ENCODE data around the gene PHPT1.
"Not testable (repeated sequence)": the region's sequence is repeated elsewhere in the genome, so short reads cannot be mapped to it uniquely, and the experiment has no call there.

The PHPT1 gene

GRCh38 chr9:136823136-136824046 is 25.8 kb upstream of the PHPT1 start:
- no peak for DNase-seq

GRCh38 chr9:136824496-136825225 is 24.5 kb upstream of the PHPT1 start:
- no peak for DNase-seq

GRCh38 chr9:136825295-136826187 is 23.7 kb upstream of the PHPT1 start:
- no peak for DNase-seq

GRCh38 chr9:136826188-136826541 is 23.0 kb upstream of the PHPT1 start:
- DNase-seq, result no peak

GRCh38 chr9:136826703-136827582 is 22.3 kb upstream of the PHPT1 start:
- DNase-seq, result no peak

GRCh38 chr9:136827794-136828473 is 21.3 kb upstream of the PHPT1 start:
- no peak for DNase-seq

GRCh38 chr9:136828474-136829140 is 20.6 kb upstream of the PHPT1 start:
- DNase-seq, result no peak

GRCh38 chr9:136829412-136829811 is 19.8 kb upstream of the PHPT1 start:
- no peak for DNase-seq

GRCh38 chr9:136829981-136830885 is 19.0 kb upstream of the PHPT1 start:
- DNase-seq, result no peak

- no peak for DNase-seq
Measured at GRCh38 chr9:136831002-136831719, 18.0 kb upstream of the PHPT1 start.

GRCh38 chr9:136831720-136832104 is 17.5 kb upstream of the PHPT1 start:
- no peak for DNase-seq

- DNase-seq, result no peak
Measured at GRCh38 chr9:136832581-136832980, 16.6 kb upstream of the PHPT1 start.

- DNase-seq, result not testable (repeated sequence)
Measured at GRCh38 chr9:136833381-136834048, 15.7 kb upstream of the PHPT1 start.

- no peak for DNase-seq
Measured at GRCh38 chr9:136835162-136835931, 13.9 kb upstream of the PHPT1 start.

- DNase-seq, result no peak
Measured at GRCh38 chr9:136835932-136836904, 13.0 kb upstream of the PHPT1 start.

- no peak for DNase-seq
Measured at GRCh38 chr9:136837146-136837855, 11.9 kb upstream of the PHPT1 start.

Measured in AML-193 (cell line).